Central memory CD8-positive, alpha-beta T cell (primary cell): Measurements from ENCODE around the gene CCR5.
A peak's percentile ranks its signal among the peaks of the same experiment; 100 is the strongest.

ENCODE experiments used
- ATAC-seq: fragments of 150-1000 bp; cut with Tn5 transposase; replicated peaks from 2 replicates; pipeline ENCODE4 v1.10.0; 2022; ENCODE audit warnings: mild to moderate bottlenecking, moderate FRiP score, moderate number of reproducible peaks; ENCODE audit not compliant: poor library complexity, severe bottlenecking; ENCODE audit errors: extremely low read depth
- DNase-seq, 2 donors: peaks; one replicate each; pipeline ENCODE4 v3.0.0; 2021; ENCODE audit warnings: low spot score in 2 of 2
- H3K27ac Mint-ChIP-seq: one replicate; pipeline ENCODE4 v1.8.0; 2022; ENCODE audit warnings: low read depth, mild to moderate bottlenecking, moderate library complexity, mixed read lengths
- H3K27me3 Mint-ChIP-seq: one replicate; pipeline ENCODE4 v1.8.0; 2022; ENCODE audit warnings: mixed read lengths
- H3K36me3 Mint-ChIP-seq: one replicate; pipeline ENCODE4 v1.8.0; 2022; ENCODE audit warnings: mild to moderate bottlenecking, moderate library complexity, mixed read lengths; ENCODE audit not compliant: insufficient read depth
- H3K4me1 Mint-ChIP-seq: one replicate; pipeline ENCODE4 v1.8.0; 2022; ENCODE audit warnings: mixed read lengths
- H3K4me3 Mint-ChIP-seq: one replicate; pipeline ENCODE4 v1.8.0; 2022; ENCODE audit warnings: mild to moderate bottlenecking, moderate library complexity, mixed read lengths
- H3K9me3 Mint-ChIP-seq: one replicate; pipeline ENCODE4 v1.8.0; 2022; ENCODE audit warnings: mixed read lengths

CCR5 gene

DNA sequence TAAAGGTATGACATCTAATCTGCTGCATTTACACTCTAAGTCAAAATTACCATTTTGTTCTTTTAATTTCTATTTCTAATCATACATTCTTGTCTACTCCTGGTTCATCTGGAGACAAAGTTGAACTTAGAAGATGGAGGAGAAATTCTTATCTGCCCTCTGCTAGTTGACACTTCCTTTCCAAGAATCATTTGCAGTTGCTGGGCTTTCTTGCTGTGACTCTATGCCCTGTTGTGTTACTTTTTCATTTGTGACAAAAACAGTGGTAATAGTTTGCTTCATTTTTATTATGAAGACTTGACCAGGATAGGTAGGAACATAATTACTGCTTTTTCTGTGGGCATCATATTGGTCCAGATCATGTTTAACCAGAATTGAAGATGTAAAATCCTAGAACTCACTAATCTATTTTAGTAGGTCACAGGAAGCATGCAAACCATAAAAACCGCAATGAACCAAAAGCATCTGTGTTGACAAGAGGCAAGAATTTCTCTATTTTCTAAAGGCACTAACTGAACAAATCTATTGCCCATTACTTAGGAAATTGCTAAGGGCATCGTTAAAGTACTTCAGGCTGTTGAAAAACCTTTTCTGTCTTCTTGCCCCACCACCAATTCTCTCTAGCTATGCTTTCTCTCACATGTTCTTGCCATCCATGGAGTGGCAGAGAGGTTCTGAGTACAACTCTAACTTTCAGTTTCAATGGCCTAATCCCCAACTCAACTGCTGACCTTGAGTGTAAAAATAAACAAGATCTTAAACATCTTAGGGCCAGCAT is 21.1 kb upstream of the CCR5 start:
- H3K9me3 Mint-ChIP-seq, result peaks cover 6% of the 10 kb centered on the region
- no peaks in the 10 kb centered on the region for H3K27me3 Mint-ChIP-seq
- peaks cover 3% of the 10 kb centered on the region for H3K36me3 Mint-ChIP-seq
- H3K4me3 Mint-ChIP-seq, result peak overlapping the region; percentile 64
- DNase-seq (no peak), ATAC-seq (peak; percentile 59)
- H3K27ac Mint-ChIP-seq, result peak overlapping the region; percentile 66
- H3K4me1 Mint-ChIP-seq, result peaks cover 68% of the 10 kb centered on the region

- H3K9me3 Mint-ChIP-seq, result peaks cover 6% of the 10 kb centered on the region
- H3K36me3 Mint-ChIP-seq, result peaks cover 3% of the 10 kb centered on the region
- peak overlapping the region; percentile 66 for H3K27ac Mint-ChIP-seq
- H3K4me3 Mint-ChIP-seq, result peak overlapping the region; percentile 64
- H3K4me1 Mint-ChIP-seq, result peaks cover 72% of the 10 kb centered on the region
- ATAC-seq (no peak), DNase-seq (no peak)
- H3K27me3 Mint-ChIP-seq, result no peaks in the 10 kb centered on the region
Measured at GRCh38 chr3:46350262-46350565, 20.5 kb upstream of the CCR5 start.

GRCh38 chr3:46351646-46352045 is 19.1 kb upstream of the CCR5 start:
- Mint-ChIP-seq H3K9me3 (peaks cover 6% of the 10 kb centered on the region), H3K27ac (no peak overlapping the region), H3K4me1 (peaks cover 81% of the 10 kb centered on the region), H3K27me3 (no peaks in the 10 kb centered on the region), H3K36me3 (peaks cover 3% of the 10 kb centered on the region), H3K4me3 (no peak overlapping the region)
- no peak for DNase-seq
- ATAC-seq, result no peak

GRCh38 chr3:46353090-46353489 is 17.7 kb upstream of the CCR5 start:
- Mint-ChIP-seq H3K4me3 (peak overlapping the region; percentile 58), H3K4me1 (peaks cover 81% of the 10 kb centered on the region), H3K36me3 (peaks cover 3% of the 10 kb centered on the region), H3K27me3 (no peaks in the 10 kb centered on the region), H3K27ac (peak overlapping the region; percentile 61), H3K9me3 (peaks cover 6% of the 10 kb centered on the region)
- DNase-seq, result no peak
- no peak for ATAC-seq

GRCh38 chr3:46353647-46354410 is 16.9 kb upstream of the CCR5 start, which contains the start of gene CCR2:
CCR2 (plus strand) TSS chr3:46354111; CDS start chr3:46357528, 3,417 bp downstream.
- peaks cover 3% of the 10 kb centered on the region for H3K36me3 Mint-ChIP-seq
- H3K4me1 Mint-ChIP-seq, result peaks cover 77% of the 10 kb centered on the region
- DNase-seq (no peak), ATAC-seq (peak; percentile 14)
- H3K9me3 Mint-ChIP-seq, result peaks cover 2% of the 10 kb centered on the region
- peak within 1 kb of the TSS; percentile 61 for H3K27ac Mint-ChIP-seq
- H3K27me3 Mint-ChIP-seq, result no peaks in the 10 kb centered on the region
- H3K4me3 Mint-ChIP-seq, result peak within 1 kb of the TSS; percentile 58

DNA sequence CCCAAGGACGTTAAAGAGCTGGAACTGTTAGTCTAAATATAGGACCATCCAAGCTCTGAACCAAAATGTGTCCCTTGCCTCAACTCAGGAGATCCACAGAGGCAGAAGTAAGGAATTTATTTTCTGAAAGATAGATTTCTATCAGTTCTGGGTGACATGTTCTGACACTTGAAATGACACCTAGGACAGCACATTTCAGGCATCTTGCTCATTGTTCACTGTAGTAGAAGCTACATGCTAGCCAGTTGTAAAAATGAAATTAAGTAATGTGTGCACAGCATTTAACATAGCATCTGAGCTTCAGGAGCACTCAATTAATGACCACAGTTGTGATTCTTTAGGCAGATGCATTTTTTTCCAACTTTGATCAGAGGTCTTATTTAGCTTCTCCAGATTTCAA is 16.3 kb upstream of the CCR5 start:
- Mint-ChIP-seq H3K27me3 (no peaks in the 10 kb centered on the region), H3K9me3 (no peaks in the 10 kb centered on the region), H3K27ac (peak overlapping the region; percentile 61), H3K4me1 (peaks cover 77% of the 10 kb centered on the region), H3K36me3 (peaks cover 3% of the 10 kb centered on the region), H3K4me3 (peak overlapping the region; percentile 58)
- DNase-seq (no peak), ATAC-seq (no peak)

GRCh38 chr3:46354984-46355383 is 15.8 kb upstream of the CCR5 start:
- Mint-ChIP-seq H3K4me3 (peak overlapping the region; percentile 58), H3K9me3 (no peaks in the 10 kb centered on the region), H3K4me1 (peaks cover 77% of the 10 kb centered on the region), H3K27me3 (no peaks in the 10 kb centered on the region), H3K36me3 (peaks cover 3% of the 10 kb centered on the region), H3K27ac (peak overlapping the region; percentile 61)
- ATAC-seq, result no peak
- DNase-seq, result no peak

DNA sequence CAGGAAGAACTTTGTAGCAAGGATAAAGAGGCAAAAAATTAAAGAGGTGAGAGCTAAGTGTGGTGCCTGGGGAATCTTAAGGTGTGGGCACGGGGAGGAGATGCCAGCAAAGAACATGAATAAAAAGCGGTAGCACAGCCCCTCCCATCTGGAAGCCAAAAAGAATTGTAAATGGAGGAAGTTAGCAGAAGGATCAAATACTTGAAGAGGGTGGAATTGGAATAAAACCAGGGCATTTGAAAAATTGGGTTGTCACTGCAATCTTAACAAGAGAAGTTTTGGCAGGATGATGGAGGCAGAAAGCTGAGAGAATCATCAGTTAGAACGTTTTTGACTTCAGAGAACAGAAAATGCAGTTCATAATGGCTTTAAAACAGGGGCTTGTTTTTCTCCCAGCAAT is 14.5 kb upstream of the CCR5 start:
- H3K27me3 Mint-ChIP-seq, result no peaks in the 10 kb centered on the region
- H3K4me1 Mint-ChIP-seq, result peaks cover 77% of the 10 kb centered on the region
- DNase-seq, result no peak
- H3K4me3 Mint-ChIP-seq, result peak overlapping the region; percentile 58
- H3K9me3 Mint-ChIP-seq, result no peaks in the 10 kb centered on the region
- H3K27ac Mint-ChIP-seq, result peak overlapping the region; percentile 59
- no peak for ATAC-seq
- H3K36me3 Mint-ChIP-seq, result peaks cover 3% of the 10 kb centered on the region

- peaks cover 6% of the 10 kb centered on the region for H3K36me3 Mint-ChIP-seq
- ATAC-seq (no peak), DNase-seq (no peak)
- H3K27me3 Mint-ChIP-seq, result no peaks in the 10 kb centered on the region
- H3K4me1 Mint-ChIP-seq, result peaks cover 81% of the 10 kb centered on the region
- peak overlapping the region; percentile 58 for H3K4me3 Mint-ChIP-seq
- H3K9me3 Mint-ChIP-seq, result no peaks in the 10 kb centered on the region
- peak overlapping the region; percentile 33 for H3K27ac Mint-ChIP-seq
Measured at GRCh38 chr3:46356909-46357308, 13.8 kb upstream of the CCR5 start.

DNA sequence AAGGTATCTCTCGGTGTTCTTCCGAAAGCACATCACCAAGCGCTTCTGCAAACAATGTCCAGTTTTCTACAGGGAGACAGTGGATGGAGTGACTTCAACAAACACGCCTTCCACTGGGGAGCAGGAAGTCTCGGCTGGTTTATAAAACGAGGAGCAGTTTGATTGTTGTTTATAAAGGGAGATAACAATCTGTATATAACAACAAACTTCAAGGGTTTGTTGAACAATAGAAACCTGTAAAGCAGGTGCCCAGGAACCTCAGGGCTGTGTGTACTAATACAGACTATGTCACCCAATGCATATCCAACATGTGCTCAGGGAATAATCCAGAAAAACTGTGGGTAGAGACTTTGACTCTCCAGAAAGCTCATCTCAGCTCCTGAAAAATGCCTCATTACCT is 12.3 kb upstream of the CCR5 start:
- Mint-ChIP-seq H3K4me3 (no peak overlapping the region), H3K9me3 (no peaks in the 10 kb centered on the region), H3K27ac (no peak overlapping the region), H3K36me3 (peaks cover 10% of the 10 kb centered on the region), H3K27me3 (no peaks in the 10 kb centered on the region), H3K4me1 (peaks cover 74% of the 10 kb centered on the region)
- DNase-seq (no peak), ATAC-seq (no peak)

DNA sequence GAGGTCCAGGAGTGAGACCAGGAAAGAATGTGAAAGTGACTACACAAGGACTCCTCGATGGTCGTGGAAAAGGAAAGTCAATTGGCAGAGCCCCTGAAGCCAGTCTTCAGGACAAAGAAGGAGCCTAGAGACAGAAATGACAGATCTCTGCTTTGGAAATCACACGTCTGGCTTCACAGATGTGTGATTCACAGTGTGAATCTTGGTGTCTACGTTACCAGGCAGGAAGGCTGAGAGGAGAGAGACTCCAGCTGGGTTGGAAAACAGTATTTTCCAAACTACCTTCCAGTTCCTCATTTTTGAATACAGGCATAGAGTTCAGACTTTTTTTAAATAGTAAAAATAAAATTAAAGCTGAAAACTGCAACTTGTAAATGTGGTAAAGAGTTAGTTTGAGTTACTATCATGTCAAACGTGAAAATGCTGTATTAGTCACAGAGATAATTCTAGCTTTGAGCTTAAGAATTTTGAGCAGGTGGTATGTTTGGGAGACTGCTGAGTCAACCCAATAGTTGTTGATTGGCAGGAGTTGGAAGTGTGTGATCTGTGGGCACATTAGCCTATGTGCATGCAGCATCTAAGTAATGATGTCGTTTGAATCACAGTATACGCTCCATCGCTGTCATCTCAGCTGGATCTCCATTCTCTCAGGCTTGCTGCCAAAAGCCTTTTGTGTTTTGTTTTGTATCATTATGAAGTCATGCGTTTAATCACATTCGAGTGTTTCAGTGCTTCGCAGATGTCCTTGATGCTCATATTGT is 10.8 kb upstream of the CCR5 start:
- Mint-ChIP-seq H3K4me1 (peaks cover 66% of the 10 kb centered on the region), H3K27me3 (no peaks in the 10 kb centered on the region), H3K4me3 (peak overlapping the region; percentile 31), H3K9me3 (no peaks in the 10 kb centered on the region), H3K27ac (peak overlapping the region; percentile 90), H3K36me3 (peaks cover 10% of the 10 kb centered on the region)
- ATAC-seq, result peak; percentile 76
- no peak for DNase-seq

DNA sequence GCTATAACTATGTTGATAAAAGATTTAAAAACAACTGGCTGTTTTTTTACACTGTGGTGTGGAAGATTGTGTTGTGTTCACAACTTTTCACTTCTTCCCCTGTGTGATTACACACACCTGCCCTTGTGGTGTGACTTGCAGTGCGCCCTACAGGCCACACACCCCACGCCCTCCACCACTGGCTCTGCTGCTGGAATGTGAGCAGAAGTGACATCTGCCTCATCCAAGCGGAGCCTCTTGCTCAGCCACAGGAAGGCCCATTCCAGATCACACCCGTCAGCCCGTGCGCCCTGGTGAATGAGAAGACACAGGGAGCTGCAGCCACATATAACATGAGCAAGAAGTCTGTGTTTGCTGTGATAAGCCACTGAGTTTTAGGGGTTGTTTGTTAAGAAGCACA is 9.8 kb upstream of the CCR5 start:
- peak overlapping the region; percentile 90 for H3K27ac Mint-ChIP-seq
- H3K27me3 Mint-ChIP-seq, result no peaks in the 10 kb centered on the region
- H3K4me3 Mint-ChIP-seq, result peak overlapping the region; percentile 28
- H3K36me3 Mint-ChIP-seq, result peaks cover 10% of the 10 kb centered on the region
- ATAC-seq (peak; percentile 42), DNase-seq (no peak)
- H3K4me1 Mint-ChIP-seq, result peaks cover 64% of the 10 kb centered on the region
- H3K9me3 Mint-ChIP-seq, result no peaks in the 10 kb centered on the region
